NCI-H345 treated with DMSO at 0.1 percent for 48 hours (cell line): ENCODE data around the gene SIRT2.
"Not testable (repeated sequence)": the region's sequence is repeated elsewhere in the genome, so short reads cannot be mapped to it uniquely, and the experiment has no call there.

Source experiments
- DNase-seq: peaks from one replicate; lab custom pipeline; 2025; ENCODE audit not compliant: unreplicated experiment; lab: John Stamatoyannopoulos, UW

SIRT2 gene

GRCh38 chr19:38830039-38830733, 69.2 kb downstream of the SIRT2 start:
- DNase-seq, result no peak

- not testable (repeated sequence) for DNase-seq
Observed at GRCh38 chr19:38829203-38829602, 70.2 kb downstream of the SIRT2 start.
